ENCODE data around the gene CREB3L2. TPM values are rescaled to one million over a fixed set of nuclear protein-coding genes. Genes with fewer than 3 reads are reported as not detected.

The CREB3L2 gene, protein sequence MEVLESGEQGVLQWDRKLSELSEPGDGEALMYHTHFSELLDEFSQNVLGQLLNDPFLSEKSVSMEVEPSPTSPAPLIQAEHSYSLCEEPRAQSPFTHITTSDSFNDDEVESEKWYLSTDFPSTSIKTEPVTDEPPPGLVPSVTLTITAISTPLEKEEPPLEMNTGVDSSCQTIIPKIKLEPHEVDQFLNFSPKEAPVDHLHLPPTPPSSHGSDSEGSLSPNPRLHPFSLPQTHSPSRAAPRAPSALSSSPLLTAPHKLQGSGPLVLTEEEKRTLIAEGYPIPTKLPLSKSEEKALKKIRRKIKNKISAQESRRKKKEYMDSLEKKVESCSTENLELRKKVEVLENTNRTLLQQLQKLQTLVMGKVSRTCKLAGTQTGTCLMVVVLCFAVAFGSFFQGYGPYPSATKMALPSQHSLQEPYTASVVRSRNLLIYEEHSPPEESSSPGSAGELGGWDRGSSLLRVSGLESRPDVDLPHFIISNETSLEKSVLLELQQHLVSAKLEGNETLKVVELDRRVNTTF
- total RNA-seq, result 9.2 and 9.8 TPM in 2 replicates

DNA sequence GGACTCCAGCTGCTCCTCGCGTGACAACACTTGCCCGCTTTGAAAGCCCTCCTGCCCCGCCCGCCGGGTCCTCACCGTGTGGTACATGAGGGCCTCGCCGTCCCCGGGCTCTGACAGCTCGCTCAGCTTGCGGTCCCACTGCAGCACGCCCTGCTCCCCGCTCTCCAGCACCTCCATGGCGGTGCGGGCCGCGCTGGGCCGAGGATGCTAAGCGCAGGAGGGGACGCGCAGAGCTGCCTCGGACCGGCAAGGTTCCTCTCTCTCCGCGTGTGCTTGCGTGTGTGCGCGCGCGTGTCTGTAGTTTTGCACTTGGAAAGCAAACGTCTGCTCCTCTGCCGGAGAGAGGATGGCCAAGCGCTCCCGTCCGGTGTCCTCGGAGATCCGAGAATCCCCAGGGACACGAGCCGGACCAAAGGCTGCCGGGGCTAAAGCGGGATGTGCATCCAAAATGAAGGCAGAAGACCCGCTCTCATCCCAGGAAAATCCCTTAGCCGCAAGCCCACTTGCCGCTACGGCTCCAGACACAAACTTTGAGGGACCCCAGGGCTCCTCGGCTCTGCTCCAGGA is at the start of gene CREB3L2:
CREB3L2 (minus strand) TSS at position 558 of the 567 bp plus-strand sequence; CDS start at position 177, 381 bp downstream.

DNA sequence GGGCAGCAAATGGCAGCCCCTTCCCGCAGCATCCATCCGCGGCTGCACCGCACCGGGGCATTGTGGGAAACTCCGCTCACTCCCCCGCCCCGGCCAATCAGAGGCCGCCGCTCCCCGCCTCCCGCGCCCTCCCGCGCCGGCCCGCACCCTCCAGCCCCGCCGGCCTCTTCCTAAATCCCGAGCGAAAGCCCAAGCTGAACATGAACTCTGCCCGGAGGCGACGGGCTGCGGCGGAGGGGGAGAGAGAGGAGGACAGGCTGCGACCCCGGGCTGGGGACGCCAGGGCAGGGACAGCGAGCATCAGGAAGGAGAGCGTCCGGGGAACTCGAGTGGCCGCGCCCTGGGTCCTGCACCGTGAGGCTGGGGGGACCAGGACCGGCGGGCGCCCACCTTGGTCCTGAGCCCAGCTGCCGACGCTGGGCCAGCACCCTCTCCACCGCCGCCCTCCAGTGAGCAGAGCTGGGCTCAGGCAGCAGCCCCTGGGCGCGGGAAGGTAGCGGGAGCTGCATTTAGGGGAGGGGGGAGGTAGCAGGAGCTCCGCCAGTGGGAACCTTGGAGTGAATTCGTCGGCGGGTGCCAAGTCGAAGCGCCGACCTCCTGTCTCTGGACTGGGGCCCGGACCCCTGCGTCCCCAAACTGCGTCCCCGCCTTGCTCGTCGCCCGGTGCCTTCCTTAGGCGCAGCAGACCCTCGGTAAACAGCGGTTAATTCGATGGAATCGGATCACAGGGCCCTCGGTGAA is 154.9 kb downstream of the CREB3L2 start, which contains the start of gene DGKI:
DGKI (minus strand) TSS at position 148 of the 741 bp plus-strand sequence.

Other genes with a start within 250 kb of the CREB3L2 start
- gene DGKI, start 155.1 kb downstream of the CREB3L2 start, total RNA-seq, result 4.1 TPM in 1 of 2 replicates, not detected in the other
- gene AKR1D1, start 74.4 kb upstream of the CREB3L2 start, total RNA-seq, result not detected in 2 replicates